A549 (cell line): Measurements from ENCODE around the gene MAG.

Source experiments
- HOXA7 ChIP-seq: fragments of 250-450 bp; sonication (Bioruptor Pico); IDR thresholded peaks from 2 replicates; pipeline ENCODE4 v1.5.0; 2020; ENCODE audit warnings: mild to moderate bottlenecking, moderate library complexity
- JUN ChIP-seq, 2 experiments: fragments of >200 bp; sonication (Bioruptor Twin); formaldehyde crosslinking; IDR thresholded peaks; 2 replicates in 1 of 2; 3 replicates in 1 of 2; pipeline ENCODE4 v1.6.1; 2016 to 2017
- KDM1A ChIP-seq: fragments of 200-600 bp; sonication (generic); IDR thresholded peaks from 2 replicates; pipeline ENCODE4 v1.6.1; 2016; ENCODE audit warnings: low read depth, mild to moderate bottlenecking
- MYC ChIP-seq: IDR thresholded peaks from 2 replicates; pipeline ENCODE4 v1.6.1; 2012; ENCODE audit warnings: mild to moderate bottlenecking, inconsistent platforms, low read length, improper control_type of control experiment, borderline replicate concordance
- POLR2A ChIP-seq: IDR thresholded peaks from 2 replicates; pipeline ENCODE4 v1.6.1; 2012; ENCODE audit warnings: mild to moderate bottlenecking, low read length
- TF ChIP-seq, protein P1 (sequence below): fragments of >200 bp; sonication (Bioruptor Twin); formaldehyde crosslinking; IDR thresholded peaks from 3 replicates; pipeline ENCODE4 v1.5.1; 2016
- TF ChIP-seq, protein P2 (sequence below): fragments of 250-450 bp; sonication (Bioruptor Pico); IDR thresholded peaks from 2 replicates; pipeline ENCODE4 v1.5.0; 2021; ENCODE audit warnings: mild to moderate bottlenecking, moderate library complexity, borderline replicate concordance

DNA sequence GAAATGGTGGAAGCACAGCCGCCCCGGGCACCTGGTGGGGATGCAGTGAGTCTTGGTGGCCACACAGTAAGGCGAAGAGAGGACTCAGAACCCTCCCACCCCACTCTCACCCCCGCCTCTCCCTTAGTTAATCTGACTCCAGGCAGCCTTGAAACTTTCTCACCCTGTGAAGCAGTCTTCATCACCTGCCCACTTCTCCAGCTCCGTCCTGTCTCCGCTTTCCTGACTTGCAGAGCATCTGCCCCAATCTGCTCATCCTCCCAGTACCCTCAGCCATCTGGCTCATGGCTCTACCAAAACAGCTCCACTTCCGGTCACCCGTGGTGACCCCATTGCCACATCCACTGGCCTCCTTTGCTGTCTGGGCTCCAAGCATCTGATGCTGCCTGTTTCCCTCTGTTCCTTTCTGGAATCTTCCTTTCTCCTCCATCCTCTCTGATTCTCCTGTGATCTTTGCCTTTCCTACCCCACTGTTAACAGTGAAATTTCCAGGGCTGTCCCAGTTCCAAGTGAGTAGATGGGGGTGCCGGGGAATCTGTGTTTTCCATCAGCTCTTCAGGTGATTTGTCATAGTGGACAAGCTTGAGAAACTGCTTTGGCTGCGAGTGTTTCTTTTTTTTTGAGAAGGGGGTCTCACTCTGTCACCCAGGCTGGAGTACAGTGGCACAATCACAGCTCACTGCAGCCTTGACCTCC, 18.9 kb upstream of the MAG start:
- no peak for TF ChIP-seq POLR2A
- TF ChIP-seq, protein P1, sequence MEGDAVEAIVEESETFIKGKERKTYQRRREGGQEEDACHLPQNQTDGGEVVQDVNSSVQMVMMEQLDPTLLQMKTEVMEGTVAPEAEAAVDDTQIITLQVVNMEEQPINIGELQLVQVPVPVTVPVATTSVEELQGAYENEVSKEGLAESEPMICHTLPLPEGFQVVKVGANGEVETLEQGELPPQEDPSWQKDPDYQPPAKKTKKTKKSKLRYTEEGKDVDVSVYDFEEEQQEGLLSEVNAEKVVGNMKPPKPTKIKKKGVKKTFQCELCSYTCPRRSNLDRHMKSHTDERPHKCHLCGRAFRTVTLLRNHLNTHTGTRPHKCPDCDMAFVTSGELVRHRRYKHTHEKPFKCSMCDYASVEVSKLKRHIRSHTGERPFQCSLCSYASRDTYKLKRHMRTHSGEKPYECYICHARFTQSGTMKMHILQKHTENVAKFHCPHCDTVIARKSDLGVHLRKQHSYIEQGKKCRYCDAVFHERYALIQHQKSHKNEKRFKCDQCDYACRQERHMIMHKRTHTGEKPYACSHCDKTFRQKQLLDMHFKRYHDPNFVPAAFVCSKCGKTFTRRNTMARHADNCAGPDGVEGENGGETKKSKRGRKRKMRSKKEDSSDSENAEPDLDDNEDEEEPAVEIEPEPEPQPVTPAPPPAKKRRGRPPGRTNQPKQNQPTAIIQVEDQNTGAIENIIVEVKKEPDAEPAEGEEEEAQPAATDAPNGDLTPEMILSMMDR: no peak
- no peak for TF ChIP-seq JUN (IDR thresholded peaks at IDR 0.05)
- TF ChIP-seq KDM1A: no peak
- TF ChIP-seq HOXA7 (CRISPR knock-in tag): no peak
- no peak for TF ChIP-seq MYC
- TF ChIP-seq, protein P2, sequence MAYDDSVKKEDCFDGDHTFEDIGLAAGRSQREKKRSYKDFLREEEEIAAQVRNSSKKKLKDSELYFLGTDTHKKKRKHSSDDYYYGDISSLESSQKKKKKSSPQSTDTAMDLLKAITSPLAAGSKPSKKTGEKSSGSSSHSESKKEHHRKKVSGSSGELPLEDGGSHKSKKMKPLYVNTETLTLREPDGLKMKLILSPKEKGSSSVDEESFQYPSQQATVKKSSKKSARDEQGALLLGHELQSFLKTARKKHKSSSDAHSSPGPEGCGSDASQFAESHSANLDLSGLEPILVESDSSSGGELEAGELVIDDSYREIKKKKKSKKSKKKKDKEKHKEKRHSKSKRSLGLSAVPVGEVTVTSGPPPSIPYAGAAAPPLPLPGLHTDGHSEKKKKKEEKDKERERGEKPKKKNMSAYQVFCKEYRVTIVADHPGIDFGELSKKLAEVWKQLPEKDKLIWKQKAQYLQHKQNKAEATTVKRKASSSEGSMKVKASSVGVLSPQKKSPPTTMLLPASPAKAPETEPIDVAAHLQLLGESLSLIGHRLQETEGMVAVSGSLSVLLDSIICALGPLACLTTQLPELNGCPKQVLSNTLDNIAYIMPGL (CRISPR knock-in tag): no peak
